Activated CD4-positive, alpha-beta T cell treated with anti-CD3 and anti-CD28 coated beads, Interleukin-2, amount 50 U/mL, for 48 hours (primary cell): ENCODE results near the gene FALEC.
A peak's percentile ranks its signal among the peaks of the same experiment; 100 is the strongest.

Experiments used
- DNase-seq, 2 experiments: peaks; one replicate each; pipeline ENCODE4 v3.0.0-alpha.2; 2020

The FALEC gene

DNA sequence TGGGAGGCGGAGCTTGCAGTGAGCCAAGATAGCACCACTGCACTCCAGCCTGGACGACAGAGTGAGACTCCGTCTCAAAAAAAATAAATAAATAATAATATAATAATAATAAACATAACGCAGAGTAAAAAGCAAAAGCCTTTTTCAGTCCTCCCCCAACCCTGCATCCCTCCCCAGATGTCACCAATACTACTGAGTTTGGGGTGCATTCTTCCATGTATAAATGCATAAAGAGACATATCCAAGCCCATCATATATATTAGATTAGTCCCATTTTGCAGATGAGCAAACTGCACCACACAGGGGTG, 32.7 kb downstream of the FALEC start:
- DNase-seq, result no peak

DNA sequence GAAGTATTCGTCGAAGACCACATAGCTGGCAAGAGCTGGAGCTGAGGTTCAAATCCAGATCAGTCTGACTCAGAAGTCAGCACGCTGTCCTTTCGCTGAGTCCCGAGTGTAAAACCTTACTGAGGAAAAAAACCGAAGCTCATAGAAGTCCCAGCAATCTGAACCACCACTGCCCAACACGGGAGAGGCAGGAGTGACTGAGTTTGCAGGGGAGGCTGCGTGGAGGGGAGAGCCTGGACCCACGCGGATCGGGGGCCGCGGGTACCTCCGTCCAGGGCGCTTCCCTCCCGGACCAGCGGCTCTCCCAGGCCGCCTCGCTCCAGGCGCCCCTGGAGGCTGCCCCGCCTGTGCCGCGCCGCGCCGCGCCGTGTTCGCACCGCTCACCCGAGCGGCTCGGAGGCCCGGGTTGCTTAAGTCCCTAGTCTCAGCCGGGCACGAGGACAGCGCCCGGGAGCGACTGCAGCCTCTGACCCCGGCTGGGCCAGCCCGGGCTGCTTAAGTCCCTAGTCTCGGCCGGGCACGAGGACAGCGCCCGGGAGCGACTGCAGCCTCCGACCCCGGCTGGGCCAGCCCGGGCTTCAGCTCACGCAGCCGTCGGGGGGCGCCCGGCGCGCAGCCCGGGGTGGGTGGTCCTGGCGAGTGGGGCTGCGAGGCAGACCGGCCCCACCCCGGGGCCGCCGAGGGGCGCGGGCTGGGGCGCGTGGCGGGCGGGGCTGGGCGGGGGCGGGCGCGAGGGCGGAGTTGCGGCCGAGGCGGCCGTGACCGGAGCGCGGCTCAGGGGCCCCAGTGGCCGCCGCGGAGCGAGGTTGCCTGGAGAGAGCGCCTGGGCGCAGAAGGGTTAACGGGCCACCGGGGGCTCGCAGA, 33.3 kb downstream of the FALEC start, which contains the start of gene ADAMTSL4:
TSS of gene ADAMTSL4 (plus strand) at position 777 of the 864 bp plus-strand sequence. CDS start 2,881 bp downstream, outside the sequence.
- peak; percentile 54 to 55 for DNase-seq

DNA sequence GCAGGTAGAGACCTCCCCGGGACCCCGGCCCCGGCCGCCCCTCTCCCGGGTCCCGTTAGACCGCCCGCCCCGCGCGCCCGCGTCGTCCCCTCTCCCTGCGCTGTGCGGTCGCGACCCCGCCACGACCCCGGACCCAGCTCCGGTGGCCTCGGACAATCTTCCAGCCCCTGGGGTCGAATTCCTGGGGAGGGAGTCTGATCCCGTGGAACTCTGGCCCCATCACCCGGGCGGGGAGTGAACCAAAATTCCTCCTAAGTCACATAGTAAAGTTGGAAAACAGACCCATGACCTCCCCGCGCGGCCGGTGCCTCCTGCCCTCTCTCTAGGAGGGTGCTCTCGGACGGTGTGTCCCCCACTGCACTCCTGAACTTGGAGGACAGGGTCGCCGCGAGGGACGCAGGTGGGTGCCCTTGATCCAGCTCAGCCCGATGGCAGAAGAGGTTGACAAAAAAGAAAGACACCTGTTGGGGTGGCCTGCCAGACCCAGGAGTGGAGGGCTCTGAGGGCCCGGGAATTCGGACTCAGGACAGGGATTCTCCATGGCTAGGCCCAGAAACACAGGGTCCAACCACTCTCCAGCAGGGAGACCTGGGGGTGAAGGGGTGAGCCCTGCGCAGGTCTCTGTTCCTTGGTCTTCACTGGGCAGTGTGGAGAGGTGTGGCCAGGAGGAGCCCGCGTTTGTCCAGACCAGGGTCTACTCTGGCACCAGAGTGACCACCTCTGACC, 34.1 kb downstream of the FALEC start:
- DNase-seq, result no peak

DNA sequence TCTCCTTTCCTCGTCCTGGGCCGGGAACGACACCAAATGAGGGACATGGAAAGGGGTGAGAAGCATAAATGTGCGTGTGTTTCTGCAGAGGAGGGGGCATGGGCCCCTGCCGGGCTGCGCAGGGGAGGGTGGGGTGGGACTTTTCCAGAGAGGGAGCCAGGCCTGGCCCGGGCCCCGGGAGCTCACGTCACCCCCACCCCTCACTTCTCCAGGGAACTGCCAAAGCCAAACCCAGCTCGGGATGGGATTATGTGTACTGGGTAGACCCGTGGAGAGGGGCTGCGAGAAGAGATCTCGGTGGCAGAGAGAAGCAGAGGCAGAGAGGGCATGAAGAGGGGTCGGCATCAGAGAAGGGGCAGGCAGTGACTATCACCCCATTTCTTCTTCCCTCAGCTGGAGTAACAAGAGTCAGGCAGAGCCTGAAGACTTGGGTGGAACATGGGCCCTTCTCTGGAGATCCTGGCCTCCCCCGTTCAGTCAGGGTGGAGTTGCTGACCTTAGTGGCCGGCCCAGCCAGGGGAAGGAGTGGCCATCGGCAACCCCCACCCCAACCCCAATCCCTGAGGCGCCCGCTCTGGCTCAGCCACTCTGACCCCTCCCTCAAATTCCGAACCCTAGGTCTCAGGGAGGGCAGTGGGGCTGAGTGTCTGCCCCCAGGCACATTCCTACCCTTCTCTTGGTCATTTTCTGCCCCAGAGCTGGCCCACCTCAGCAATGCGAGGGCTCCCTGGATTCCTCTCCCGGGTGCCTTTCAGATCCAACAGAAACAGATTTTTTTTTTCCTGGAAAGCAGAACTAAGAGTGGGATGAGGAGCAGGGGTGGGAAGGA, 34.9 kb downstream of the FALEC start:
- DNase-seq, result no peak

DNA sequence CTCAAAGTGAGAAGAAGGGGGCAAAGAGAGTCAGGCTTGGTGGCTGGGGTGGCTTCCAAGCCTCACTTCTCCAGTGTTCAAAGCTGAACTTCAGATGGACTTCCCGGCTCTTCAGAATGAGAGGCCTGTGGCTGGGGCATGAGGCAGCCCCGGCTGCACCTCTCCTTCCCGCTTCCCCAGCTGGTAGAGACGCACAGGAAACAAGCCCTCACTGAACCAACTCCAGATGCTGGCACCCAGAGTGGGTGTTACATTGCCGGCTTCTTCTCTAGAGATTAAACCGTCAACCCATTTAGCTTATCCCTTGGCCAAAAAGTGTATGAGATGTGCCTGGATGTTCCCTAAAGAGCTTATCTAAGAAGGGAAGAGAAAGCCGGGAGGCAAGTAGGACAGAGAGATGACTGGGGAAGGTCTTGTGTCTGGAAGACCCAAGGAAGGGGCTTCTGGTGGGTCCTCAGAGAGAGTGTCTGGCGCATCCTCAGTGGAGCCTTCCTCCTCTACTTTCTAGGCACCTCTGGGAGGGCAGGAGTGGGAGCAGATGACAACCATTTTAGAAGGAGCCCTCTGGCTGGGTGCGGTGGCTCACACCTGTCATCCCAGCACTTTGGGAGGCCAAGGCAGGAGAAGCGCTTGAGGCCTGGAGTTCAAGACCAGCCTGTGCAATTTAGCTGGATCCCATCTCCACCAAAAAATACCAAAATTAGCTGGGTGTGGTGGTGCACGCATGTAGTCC, 35.7 kb downstream of the FALEC start:
- DNase-seq, result no peak

DNA sequence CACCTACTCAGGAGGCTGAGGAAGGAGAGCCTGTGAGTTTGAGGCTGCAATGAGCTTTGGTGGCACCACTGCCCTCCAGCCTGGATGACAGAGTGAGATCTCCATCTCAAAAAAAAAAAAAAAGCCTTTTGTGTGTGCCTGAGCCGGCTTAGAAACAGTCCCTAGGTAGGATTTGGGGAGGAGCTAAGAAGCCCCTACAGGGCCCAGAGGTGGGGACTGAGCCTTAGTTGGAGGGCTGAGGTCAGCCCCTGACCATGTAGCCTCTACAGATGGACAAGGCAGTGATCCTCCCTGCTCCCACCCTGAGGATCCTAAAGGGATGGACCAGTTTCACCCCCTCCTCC, 36.2 kb downstream of the FALEC start:
- DNase-seq, result no peak

DNA sequence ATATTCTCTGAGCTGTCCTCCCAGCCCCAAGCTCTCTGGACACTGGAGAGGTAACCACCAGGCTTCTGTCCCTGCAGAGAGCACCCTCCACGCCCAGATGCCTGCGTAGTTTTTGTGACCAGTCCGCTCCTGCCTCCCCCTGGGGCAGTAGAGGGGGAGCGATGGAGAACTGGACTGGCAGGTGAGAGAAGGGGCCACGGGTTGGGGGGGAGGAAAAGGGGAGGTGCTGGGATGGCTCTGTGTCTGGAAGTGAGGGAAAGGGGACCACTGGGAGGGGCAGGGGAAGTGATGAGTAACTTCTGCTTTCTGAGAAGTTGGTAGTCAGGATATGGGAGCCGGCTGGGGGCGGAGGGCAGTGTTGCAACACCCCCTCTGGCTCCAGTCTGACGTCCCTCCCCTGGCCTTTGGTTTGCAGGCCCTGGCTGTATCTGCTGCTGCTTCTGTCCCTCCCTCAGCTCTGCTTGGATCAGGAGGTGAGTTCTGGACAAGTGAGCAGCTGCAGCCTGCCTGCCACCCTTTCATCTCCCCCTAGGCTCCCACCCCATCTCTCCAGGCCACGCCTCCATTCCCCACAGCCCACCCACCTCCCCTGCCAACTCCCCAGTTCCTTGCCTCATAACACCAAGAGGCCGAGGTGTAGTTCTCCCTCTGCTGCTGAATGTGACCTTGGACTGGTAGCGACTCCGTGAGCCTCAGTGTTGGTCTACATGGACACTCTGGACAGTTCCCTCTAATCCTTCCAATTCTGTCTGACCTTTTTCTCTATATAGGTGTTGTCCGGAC, 36.8 kb downstream of the FALEC start:
- DNase-seq, result no peak

DNA sequence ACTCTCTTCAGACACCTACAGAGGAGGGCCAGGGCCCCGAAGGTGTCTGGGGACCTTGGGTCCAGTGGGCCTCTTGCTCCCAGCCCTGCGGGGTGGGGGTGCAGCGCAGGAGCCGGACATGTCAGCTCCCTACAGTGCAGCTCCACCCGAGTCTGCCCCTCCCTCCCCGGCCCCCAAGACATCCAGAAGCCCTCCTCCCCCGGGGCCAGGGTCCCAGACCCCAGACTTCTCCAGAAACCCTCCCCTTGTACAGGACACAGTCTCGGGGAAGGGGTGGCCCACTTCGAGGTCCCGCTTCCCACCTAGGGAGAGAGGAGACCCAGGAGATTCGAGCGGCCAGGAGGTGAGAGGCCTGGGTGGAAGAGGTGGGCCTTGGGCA, 37.3 kb downstream of the FALEC start:
- no peak for DNase-seq

DNA sequence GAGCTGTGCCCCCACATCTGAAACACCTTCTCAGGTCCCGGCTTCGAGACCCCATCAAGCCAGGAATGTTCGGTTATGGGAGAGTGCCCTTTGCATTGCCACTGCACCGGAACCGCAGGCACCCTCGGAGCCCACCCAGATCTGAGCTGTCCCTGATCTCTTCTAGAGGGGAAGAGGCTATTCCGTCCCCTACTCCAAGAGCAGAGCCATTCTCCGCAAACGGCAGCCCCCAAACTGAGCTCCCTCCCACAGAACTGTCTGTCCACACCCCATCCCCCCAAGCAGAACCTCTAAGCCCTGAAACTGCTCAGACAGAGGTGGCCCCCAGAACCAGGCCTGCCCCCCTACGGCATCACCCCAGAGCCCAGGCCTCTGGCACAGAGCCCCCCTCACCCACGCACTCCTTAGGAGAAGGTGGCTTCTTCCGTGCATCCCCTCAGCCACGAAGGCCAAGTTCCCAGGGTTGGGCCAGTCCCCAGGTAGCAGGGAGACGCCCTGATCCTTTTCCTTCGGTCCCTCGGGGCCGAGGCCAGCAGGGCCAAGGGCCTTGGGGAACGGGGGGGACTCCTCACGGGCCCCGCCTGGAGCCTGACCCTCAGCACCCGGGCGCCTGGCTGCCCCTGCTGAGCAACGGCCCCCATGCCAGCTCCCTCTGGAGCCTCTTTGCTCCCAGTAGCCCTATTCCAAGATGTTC, 38.0 kb downstream of the FALEC start:
- no peak for DNase-seq

DNA sequence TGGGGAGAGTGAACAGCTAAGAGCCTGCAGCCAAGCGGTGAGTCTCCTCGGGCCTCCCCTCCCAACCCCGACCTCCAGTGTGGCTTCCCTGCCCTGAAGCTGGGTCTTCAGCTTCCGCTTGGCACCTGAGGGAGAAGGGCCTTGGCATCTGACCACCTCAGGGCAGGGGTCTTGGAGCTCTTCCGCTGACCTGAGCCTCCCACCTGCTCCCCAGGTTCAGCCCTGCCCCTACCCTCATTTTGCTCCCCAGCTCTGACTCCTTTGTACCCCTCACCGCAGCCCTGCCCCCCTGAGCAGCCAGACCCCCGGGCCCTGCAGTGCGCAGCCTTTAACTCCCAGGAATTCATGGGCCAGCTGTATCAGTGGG, 38.5 kb downstream of the FALEC start:
- no peak for DNase-seq

DNA sequence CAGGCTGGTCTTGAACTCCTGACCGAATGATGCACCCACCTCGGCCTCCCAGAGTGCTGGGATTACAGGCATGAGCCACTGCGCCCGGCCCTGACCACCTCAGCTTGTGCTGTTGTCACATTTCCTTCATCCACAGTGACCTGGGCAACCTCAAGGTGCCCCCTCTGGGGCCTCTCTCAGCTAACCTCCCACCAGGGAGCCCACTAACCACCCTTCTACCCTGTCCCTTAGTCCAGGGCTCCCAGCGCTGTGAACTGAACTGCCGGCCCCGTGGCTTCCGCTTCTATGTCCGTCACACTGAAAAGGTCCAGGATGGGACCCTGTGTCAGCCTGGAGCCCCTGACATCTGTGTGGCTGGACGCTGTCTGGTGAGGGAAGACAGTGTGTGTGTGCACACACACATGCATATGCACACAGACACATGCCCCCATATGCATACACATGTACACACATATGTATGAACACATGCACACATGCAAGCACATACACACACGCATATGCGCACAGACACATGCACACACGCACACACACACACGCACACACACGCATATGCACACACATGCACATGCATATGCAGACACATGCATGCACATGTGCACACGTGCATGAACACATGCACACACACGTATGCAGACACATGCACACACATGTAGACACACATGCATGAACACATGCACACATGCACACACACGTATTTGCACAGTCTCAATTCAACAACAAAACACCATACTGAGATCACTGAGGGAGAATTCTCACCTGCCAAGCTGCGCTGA, 39.8 kb downstream of the FALEC start:
- DNase-seq, result no peak

DNA sequence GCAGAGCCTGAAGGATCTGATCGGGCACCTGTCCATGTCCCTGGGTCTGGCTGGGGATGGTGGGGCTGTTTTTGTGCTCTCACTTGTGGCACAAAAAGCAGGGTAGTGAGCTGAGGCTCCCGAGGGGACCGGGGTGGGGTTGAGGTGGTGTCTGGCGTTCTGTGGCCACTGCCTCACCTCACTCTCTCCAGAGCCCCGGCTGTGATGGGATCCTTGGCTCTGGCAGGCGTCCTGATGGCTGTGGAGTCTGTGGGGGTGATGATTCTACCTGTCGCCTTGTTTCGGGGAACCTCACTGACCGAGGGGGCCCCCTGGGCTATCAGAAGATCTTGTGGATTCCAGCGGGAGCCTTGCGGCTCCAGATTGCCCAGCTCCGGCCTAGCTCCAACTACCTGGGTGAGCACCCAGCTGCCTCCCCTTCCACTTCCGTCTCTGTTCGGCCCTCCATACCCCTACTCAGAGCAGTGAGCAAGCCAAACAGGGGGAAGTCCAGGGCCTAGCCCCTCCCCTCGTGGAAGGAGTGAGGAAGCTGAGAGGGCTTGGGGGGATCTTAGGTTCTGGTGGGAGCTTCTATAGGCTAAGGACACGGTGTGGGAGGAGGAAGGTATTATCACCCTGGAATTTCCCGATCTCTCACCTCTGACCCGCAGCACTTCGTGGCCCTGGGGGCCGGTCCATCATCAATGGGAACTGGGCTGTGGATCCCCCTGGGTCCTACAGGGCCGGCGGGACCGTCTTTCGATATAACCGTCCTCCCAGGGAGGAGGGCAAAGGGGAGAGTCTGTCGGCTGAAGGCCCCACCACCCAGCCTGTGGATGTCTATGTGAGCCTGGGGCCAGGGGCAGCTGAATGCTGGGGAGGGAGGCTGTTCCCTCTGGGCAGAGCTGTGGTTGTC, 40.7 kb downstream of the FALEC start:
- DNase-seq, result no peak

DNA sequence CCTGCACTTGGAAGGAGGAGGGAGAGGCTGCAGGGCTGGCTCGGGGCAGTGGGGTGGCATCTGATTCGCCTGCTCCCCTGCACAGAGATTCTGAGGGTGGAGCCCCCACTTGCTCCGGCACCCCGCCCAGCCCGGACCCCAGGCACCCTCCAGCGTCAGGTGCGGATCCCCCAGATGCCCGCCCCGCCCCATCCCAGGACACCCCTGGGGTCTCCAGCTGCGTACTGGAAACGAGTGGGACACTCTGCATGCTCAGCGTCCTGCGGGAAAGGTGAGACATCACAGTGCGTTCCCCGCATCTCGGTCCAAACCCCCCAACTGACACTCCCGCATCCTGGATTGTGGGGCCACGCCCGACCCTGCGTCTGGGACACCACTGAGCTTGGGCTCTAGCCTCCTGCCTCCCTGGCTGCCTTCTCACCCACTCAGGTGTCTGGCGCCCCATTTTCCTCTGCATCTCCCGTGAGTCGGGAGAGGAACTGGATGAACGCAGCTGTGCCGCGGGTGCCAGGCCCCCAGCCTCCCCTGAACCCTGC, 41.6 kb downstream of the FALEC start:
- no peak for DNase-seq

DNA sequence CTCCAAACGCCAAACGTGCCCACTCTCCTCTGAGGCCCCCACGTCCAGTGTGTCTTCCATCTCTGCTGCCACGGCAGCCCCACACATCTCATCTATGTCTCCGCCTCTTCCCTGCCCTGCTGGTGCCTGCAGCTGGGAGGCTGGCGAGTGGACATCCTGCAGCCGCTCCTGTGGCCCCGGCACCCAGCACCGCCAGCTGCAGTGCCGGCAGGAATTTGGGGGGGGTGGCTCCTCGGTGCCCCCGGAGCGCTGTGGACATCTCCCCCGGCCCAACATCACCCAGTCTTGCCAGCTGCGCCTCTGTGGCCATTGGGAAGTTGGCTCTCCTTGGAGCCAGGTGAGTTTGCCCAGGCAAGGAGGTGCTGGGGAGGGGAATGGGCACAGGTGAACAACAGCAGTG, 42.3 kb downstream of the FALEC start:
- no peak for DNase-seq

DNA sequence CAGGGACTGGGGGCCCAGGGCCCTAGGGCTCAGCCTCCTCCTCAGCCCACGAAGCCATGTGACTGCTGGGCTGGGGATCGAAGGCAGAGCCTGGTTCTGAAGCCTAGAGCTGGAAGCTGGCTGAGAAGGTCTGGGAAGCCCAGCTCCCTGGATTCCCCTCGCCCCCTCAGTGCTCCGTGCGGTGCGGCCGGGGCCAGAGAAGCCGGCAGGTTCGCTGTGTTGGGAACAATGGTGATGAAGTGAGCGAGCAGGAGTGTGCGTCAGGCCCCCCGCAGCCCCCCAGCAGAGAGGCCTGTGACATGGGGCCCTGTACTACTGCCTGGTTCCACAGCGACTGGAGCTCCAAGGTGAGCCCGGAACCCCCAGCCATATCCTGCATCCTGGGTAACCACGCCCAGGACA, 42.8 kb downstream of the FALEC start:
- no peak for DNase-seq

DNA sequence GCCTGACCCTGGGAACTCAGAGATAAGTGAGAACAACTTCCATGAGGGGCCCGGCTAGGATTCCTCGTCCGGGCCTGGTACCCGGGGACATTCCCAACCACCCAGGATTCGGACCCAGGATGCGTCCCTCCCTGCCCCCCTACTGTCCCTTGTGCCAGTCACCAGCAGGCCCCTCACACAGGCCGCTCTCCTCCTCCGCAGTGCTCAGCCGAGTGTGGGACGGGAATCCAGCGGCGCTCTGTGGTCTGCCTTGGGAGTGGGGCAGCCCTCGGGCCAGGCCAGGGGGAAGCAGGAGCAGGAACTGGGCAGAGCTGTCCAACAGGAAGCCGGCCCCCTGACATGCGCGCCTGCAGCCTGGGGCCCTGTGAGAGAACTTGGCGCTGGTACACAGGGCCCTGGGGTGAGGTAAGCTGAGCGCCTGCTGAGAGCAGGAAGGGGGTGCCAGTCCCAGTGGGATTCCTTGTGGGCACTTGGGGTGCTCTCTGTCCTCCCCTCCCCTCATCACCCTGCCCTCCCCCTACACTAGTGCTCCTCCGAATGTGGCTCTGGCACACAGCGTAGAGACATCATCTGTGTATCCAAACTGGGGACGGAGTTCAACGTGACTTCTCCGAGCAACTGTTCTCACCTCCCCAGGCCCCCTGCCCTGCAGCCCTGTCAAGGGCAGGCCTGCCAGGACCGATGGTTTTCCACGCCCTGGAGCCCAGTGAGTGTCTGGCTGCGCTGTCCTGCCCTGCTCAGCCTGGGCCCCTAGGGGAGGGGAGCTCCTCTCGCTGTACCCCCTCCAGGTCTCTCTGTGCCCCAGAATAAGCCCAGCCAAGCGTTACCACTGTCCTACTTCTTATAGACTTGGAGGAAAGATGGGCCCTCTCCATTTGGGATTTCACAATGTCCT, 43.5 kb downstream of the FALEC start:
- DNase-seq, result no peak

DNA sequence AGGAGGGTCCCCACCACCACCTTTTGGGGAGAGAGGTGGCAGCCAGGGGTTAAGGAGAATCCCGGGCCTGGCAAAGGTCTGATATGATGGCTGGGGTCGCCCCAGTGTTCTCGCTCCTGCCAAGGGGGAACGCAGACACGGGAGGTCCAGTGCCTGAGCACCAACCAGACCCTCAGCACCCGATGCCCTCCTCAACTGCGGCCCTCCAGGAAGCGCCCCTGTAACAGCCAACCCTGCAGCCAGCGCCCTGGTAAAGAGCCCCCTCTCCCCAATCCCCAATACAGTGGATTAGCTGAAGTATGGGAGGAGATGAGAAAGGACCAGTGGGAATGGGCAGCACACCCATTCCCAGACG, 44.1 kb downstream of the FALEC start:
- DNase-seq, result no peak

DNA sequence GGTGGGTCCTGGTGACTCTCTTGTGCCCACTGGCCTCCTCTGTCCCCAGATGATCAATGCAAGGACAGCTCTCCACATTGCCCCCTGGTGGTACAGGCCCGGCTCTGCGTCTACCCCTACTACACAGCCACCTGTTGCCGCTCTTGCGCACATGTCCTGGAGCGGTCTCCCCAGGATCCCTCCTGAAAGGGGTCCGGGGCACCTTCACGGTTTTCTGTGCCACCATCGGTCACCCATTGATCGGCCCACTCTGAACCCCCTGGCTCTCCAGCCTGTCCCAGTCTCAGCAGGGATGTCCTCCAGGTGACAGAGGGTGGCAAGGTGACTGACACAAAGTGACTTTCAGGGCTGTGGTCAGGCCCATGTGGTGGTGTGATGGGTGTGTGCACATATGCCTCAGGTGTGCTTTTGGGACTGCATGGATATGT, 44.5 kb downstream of the FALEC start:
- DNase-seq, result peak; percentile 76 to 85
